Stimulated activated CD4-positive, alpha-beta T cell treated with anti-CD3 and anti-CD28 coated beads, Interleukin-4, amount 100 ng/mL, for 1 hour (primary cell): ENCODE data around the gene AHSP.
"Not testable (repeated sequence)": the region's sequence is repeated elsewhere in the genome, so short reads cannot be mapped to it uniquely, and the experiment has no call there.

Source experiments
- DNase-seq: peaks from one replicate; pipeline ENCODE4 v3.0.0-alpha.2; 2020

Gene AHSP

DNA sequence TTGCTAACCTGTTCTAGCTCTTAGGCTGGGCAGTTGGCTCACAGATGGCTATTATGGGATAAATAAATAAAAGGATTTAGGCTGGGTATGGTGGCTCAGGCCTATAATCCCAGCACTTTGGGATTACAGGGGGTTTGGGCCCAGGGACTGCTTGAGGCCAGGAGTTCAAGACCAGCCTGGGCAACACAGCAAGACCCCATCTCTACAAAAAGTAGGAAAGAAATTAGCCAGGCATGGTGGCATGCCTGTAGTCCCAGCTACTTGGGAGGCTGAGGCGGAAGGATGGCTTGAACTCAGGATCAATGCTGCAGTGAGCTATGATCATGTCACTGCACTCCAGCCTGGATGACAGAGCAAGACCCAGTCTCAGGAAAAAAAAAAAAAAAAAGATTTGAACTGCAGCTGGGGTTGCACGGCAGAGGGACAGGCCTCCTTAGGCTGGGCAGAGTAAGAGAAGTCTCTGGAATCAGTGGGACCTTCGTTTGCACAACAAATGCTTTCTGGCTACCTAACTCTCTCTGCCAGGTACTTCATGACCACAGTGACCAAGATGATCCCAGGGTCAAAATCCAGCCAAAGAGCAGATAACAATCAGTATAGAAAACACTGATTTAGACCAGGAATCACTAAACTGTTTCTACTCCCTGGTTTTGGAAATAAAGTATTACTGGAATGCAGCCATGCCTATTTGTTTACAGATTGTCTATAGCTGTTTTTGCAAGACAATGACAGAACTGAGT is 26.3 kb upstream of the AHSP start:
- no peak for DNase-seq

DNA sequence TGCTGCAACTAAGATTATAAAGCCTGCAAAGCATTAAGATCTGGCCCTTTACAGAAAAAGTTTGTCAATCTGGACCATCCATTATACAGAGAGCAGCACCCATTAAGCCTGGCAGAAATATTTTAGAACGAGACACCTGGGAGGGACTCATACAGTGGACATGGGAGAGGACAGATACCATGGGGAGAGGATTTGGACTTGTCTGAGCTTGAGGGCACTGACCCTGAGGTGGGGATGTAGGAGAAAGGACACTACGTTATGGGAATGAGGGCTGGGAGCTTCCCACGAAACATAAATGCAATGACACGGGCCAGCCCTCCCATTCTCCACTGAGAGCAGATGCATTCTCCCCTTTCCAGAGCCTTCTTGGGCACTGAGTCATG is 25.7 kb upstream of the AHSP start:
- DNase-seq: no peak

DNA sequence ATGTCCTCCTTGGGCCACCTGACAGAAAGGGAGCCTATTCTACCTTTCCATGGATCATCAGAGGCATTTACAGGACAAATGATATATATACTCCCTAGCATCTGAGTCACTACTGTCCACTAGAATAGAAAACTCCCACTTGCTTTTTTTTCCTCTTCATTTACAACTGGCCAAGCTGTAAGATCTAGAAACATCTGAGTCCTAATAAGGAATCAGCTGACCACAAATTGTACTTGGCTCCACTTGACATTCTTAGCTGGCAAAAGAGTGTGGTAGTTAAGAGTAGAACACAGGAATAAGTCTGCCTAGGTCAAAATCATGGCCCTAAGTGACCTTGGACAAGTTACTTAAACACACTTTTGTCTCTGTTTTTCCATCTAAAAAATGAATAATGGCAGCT is 24.7 kb upstream of the AHSP start:
- DNase-seq: no peak

DNA sequence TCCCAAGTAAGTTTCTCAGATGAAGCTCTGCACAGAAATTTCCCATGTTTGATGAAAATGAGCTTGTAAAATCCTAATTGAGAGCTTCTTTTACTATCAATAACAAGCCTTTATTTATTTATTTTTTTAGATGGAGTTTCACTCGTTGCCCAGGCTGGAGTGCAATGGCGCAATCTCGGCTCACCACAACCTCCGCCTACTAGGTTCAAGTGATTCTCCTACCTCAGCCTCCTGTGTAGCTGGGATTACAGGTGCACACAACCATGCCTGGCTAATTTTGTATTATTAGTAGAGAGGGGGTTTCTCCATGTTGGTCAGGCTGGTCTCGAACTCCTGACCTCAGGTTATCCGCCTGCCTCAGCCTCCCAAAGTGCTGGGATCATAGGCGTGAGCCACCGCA is 24.1 kb upstream of the AHSP start:
- not testable (repeated sequence) for DNase-seq

DNA sequence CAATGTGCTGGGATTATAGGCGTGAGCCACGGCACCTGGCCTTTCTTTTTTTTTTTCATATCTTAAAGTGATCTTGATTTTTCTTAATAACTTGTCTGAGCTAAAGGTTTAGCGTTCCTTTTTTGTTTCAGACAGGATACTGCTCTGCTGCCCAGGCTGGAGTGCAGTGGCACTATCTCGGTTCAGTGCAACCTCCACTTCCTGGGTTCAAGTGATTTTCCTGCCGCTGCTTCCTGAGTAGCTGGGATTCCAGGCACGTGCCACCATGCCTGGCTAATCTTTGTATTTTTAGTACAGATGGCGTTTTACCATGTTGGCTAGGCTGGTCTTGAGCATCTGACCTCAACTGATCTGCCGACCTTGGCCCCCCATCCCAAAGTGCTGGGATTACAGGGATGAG is 23.5 kb upstream of the AHSP start:
- no peak for DNase-seq

DNA sequence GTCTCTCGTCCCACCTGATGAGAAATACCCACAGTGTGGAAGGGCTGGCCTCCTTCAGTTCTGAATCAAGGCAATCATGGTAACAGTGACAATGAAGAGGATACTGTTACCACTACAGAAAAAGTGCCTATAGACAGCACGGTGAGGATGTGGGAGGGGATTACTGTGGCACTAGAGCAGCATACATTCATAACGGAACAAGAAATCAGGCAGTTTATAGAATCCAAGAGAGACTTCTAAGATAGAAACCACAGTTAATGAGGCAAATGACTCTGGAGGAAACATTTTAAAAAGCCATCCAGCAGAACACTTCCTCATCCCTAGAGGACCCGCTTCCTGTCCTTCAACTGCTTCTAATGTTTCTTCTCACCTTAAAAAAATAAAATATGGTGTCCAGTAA is 22.2 kb upstream of the AHSP start:
- DNase-seq: no peak

DNA sequence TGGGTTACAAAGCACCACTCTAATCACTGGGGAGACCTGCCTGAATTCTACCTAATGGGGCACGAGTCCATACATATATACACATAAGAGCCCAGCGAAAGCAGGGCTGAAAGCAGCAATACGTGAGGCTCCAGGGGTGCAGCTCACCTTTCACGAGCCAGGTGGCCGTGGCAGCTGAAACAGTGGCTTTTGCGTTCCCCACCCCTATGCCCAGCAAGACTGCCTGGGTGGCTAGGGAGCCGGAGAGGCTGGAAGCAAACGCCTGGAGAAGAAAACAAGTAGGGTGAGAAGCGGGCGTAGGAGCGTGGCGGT is 20.1 kb upstream of the AHSP start:
- no peak for DNase-seq

DNA sequence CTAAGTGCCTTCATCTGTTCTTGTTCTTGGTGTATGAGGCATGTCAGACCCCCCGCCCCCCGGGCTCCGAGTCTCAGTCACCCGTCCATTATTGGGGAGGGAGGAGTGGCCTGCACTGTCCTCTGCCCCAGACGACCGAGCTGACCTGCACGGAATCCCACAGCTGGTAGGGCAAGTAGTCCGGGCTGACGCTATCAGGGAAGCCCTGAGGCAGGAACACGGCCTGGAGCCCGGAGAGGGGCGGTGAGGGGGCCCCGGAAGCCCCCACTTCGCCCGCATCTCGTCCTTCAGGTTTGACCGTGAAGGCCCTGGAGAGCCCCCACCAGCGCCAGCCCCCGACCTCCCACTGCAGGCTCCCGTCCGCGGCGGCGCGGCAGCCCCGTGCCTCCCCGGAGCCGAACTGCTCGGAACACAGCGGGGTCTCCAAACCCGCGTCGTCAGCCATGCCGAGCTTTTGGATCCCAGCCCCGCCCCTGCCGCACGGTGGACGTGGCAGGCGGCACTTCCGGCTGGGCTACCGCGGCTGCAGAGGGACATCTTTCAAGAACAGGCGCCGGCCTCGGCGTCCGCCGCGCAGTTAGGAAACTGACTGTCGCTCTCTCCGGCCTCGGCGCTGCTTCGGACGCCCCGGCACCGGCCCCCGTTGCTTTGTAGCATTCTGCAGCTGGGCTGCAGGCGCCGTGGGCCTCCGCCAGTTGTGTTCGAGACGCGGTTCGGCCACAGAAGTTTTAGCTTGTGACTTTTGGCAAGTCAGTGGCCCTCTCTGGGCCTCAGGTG is 19.6 kb upstream of the AHSP start, which contains the start of gene RUSF1:
RUSF1 (minus strand) TSS at position 463 of the 777 bp plus-strand sequence; CDS start at position 445, 18 bp downstream.
- peak; percentile 87 for DNase-seq

DNA sequence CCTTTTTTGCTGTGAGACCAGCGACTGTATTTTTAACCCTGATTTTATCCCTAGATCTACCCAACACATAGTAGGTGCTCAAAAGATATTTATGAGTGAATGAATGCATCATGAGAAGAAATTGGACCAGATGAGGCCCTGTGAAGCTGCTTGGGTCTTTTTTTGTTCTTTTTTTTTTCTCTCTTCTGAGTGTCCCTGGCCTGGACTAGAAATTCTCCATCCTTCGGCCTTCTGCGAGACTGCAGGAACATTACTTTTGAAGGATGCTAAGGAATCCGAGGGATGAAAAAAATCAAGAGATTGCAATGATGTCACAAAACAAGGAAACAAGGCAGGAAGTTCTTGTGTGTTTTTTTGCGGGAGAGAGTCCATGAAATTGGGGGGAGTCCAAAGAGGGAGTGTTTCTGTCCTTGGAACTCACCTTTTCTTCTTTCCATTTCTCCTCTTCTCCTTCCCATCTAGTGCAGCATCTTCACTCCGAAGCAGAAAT is 18.9 kb upstream of the AHSP start:
- no peak for DNase-seq

DNA sequence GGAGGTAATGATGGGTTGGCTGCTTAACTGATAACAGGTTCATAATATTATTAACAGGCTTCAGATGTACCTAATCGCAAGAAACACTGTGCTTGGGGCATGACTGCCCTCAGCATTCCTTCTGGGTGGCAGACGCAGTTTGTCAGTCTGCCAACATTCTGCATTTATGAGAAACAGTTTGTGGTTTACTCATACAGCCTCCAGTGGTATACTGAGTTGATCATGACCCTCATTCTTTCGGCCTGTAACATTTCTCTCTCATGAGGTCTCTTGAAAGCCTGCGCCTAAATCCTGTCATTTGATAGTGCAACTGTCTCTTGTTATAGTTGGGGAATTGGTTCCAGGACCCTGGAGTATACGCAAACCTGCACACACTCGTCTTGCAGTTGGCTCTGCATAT is 14.6 kb upstream of the AHSP start:
- no peak for DNase-seq

DNA sequence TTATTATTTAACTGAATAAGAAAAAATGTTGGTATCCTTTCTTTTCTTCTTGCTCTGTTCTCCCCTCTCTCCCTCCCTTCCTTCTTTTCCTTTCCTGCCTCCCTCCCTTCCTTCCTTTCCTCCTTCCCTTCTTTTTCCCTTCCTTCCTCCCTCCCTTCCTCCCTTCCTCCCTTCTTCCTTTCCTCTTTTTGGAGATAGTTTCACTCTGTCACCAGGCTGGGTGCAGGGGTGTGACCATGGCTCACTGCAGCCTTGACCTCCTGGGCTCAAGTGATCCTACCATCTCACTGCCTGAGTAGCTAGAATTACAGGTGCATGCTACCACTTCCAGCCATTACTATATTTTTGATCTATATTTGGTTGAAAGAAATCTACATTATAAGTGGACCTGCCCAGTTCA is 13.8 kb upstream of the AHSP start:
- no peak for DNase-seq

DNA sequence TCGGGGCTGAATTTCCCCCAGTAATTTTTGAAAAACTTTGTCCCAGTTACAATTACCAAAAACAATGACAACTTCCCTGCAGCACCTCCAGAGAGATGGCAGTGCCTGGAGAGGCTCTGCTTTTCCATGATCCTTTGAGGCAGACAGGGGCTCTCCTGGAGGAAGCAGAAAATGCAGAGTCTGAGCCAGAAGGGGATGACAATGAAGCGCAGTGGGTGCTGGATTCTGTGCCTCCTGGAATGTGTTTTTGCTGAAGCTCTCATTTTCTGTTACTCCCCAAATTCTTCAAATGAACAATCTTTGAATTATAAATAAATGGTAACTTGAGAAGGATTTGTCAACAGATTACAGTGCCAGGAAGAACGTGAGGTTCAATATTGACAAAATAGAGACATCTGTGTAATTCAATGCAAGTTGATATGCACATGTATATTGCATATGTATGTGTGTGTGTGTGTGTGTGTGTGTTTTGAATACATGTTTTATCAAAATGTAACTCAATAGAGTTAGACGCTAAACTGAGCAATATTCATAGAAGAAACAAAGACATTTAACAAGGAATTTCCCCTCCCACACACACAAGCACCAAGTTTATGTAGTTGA is 9.8 kb upstream of the AHSP start:
- no peak for DNase-seq

DNA sequence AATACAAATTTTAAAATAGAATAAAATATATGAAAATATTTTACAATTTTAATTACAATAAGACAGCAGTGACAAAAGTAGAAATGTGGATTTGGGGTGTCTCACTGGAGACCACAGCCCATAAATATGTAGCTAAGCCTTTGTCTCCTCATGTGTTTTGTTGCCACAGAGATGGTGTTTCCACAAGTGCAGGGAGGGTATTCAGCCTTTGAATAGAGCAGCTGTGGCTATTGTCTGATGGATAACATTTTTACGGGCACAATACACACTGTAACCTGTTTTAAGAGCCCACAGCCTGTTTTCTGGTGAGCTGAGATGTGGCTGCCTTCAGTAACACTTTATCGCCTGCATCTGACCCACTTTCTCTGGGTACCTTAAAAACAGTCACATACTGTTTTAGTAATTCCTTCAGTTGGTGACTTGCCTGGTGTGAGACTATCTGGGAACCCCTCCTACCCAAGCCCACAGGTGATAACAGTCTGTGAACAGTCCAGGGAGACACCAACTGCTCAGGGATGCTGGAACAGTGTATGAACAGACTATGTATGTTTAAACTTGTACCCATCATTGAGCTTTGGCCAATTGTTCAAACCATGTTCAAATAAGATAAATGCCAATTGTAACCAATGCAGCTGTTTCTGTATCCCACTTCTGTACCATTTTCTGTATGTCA is 7.8 kb upstream of the AHSP start:
- no peak for DNase-seq

DNA sequence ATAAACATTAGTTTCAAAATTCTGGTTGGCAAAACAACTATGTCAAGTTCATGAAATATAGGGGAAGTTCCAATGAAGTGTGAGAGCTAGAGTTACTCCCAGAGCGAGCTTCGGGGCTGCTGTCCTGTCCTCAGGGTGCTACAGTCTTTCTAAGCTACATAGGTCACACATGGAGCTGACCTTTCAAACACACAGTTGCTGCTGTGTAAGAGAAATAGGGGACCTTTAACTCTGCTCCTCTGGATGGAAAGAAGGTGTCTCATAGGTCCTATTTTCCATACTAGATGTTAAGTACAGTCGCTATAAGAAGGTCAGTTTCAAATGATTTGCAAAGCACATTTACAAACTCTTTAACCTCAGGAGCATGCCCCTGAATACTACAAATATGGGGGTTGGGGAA is 6.3 kb upstream of the AHSP start:
- no peak for DNase-seq

DNA sequence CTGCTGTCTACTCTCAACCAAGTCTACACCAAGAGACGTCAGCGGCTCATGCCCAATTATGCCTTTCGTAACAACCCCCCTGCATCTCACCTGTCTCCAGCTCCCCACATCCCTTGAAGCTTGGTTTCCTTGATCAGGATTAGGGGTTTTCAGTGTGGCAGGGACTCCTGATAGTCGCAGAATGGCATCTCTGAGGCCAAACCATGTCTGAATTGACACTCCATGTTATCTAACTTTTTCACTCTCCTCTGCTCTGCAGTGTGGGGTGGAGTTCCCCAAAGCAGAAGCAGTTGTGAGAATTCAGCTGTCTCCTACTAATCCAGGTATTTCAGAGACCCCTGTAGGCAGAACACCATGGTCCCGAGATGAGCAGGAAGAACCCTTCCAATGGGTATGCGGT is 5.6 kb upstream of the AHSP start:
- no peak for DNase-seq

DNA sequence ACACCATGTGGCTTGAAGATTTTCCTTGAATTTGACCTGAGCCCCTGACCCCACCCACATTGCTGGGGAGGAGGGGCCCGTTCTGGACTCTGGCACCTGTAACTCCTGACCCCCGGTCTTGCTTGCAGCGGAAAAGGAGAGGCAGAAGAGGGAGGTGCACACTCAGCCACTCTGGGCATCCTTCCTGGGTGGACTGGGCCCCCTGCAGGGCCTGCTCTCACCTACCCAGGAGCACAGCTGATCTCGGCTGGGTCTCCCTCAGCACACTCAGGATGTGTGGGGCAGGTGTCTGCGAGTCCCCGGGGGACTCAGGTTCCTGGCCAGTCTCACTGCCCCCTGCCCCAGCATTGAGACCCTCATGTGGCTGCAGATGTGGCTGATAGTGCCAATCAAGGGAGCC is 3.9 kb upstream of the AHSP start:
- not testable (repeated sequence) for DNase-seq

DNA sequence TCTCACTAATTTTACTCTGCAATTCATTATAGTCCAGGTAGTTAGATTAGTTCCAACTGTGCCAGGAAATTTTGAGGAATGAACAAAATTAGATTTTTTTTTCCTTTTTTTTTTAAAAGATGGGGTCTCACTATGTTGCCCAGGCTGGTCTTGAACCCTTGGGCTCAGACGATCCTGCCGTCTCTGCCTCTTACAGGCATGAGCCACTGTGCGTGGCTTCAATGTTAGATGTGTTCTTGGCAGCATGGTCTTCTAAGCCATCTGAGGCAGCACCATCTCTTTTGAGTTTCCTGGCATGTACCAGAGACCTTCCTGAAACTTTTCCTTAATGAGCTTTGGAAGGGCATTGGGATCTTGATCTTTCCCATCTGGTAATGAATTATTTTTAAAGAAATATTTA is 2.6 kb upstream of the AHSP start:
- no peak for DNase-seq

DNA sequence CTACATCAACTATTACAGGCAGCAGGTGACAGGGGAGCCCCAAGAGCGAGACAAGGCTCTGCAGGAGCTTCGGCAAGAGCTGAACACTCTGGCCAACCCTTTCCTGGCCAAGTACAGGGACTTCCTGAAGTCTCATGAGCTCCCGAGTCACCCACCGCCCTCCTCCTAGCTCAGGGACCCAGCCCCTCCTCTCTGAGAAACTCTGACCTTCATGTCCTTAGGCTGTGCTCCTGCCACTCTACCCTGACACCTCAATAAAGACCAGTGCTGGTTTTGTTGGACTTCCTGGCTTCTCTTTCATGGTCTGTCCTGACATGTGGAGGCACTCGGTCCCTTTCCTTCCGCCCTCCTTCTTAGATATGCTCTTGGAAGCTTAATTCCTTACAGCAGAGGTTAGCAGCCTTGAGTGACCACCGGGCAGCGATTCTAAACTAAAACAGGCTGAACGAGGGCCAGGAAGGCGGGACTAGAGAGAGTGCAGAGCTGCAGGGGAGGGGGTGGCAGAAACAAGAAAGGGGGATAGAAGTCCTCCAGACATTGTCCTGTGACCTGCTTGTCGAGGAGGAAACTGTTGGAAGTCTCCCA is 915 bp downstream of the AHSP start:
- no peak for DNase-seq

DNA sequence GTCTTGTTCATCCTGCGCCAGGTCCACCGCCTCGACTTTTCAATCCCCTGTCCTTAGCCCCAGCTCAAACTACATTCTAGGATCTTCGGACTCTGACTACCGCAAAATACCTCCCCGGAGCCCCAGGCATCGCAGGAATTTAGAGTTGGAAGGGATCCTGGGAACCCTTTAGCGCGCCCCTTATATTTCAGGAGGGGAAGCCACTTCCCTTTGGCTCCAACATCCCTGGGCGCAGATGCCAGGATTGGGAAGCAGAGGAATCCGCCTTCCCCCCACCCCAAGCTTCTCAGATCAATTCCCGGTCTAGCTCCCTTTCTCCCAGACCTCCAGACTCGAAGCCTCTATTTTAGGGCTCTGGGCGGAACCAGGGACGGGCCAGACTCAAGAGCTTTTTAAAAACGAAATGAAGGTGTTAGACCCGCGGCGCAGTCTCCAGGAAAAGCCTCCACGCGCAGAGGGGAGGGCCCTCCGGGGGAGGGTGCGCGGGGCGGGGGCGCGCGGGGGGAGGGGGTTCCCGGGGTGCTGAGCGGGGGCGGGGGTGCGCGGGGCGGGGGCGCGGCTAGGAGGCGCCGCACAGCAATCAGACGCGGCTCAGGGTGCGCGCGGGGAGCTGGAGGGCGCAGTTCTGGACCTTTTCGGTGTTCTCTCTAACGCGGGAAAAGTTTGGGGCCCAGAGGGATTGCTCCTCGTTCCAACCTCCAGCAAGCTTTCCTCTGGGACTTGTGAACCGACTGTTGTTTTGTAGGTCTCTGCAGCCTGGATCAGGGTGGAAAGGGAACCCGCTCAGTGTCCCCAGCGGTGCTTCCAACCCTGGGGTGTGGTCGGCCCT is 1.6 kb downstream of the AHSP start:
- peak; percentile 13 for DNase-seq

DNA sequence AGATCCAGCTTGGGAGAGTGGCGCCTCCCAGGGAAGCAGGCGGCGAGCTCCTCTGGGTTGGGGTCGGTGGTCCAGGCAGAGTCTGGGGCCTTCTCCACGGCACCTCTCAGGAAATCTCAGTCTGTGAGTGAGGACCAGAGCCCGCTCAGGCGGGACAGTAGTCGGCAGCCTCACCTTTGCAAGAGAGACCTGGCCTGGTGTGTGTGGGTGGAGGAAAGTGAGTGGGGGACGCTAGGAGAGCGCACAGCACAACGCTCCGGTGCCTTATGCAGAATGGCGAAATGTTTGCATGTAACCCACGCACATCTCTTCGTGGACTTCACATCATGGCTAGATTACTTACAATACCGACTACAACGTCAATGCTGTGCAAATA is 2.2 kb downstream of the AHSP start:
- DNase-seq: no peak

DNA sequence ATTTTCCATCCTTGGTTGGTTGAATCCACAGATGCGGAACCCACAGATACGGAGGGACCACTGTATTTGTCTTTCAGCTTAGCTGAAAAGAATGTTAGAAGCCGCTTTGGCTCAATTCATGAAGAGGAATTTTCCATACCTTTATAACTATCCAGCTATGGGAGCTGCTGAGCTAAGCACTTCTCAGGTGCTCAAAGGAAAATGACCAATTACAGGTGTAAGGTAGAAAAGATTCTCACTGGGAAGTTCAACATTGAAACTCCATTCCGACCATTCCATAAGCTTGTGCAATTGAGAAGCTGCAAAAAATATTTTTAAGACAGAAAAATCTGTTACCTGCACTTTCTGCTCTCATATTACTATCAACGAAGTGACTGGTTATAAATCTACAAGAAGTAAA is 2.7 kb downstream of the AHSP start:
- no peak for DNase-seq

DNA sequence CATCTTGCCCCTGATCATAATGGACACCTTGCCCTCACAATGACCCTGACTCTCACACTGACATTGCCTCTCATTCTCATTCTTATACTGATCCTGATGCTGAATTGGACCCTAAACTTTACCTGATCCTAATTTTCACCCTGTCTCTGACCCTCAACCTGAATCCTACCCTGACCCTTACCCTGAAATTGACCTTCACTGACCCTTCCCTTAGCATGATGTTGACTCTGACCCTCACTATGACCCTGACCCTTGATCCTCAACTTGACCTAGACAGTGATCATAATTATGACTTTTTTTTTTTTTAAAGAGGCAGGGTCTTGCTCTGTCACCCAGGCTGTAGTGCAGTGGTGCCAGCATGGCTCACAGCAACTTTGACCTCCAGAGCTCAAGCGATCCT is 3.4 kb downstream of the AHSP start:
- no peak for DNase-seq
